GM12874 (cell line): ENCODE measurements around the gene CDKL4.

ENCODE experiments used
- CTCF ChIP-seq: IDR thresholded peaks from 2 replicates; pipeline ENCODE4 v1.5.1; 2011; ENCODE audit warnings: low read depth, mild to moderate bottlenecking, control low read depth, low read length, moderate library complexity; ENCODE audit not compliant: insufficient read depth

Gene CDKL4

GRCh38 chr2:39227628-39228412 lies 15.9 kb downstream of the CDKL4 start:
- TF ChIP-seq CTCF: peak; percentile 71

- no peak for TF ChIP-seq CTCF
These were observed 18.2 kb downstream of the CDKL4 start for GRCh38 chr2:39225567-39225966.

GRCh38 chr2:39223909-39224308 lies 19.9 kb downstream of the CDKL4 start:
- TF ChIP-seq CTCF: no peak

GRCh38 chr2:39221459-39221858 lies 22.3 kb downstream of the CDKL4 start:
- TF ChIP-seq CTCF: no peak

GRCh38 chr2:39220136-39220535 lies 23.6 kb downstream of the CDKL4 start:
- no peak for TF ChIP-seq CTCF

- TF ChIP-seq CTCF: no peak
These were observed 25.4 kb downstream of the CDKL4 start for GRCh38 chr2:39218391-39218790.

GRCh38 chr2:39217192-39217550 lies 26.6 kb downstream of the CDKL4 start:
- no peak for TF ChIP-seq CTCF
